Astrocyte of the hippocampus (primary cell): ENCODE data around the gene DYNC1H1.

Experiments
- DNase-seq: peaks from one replicate; pipeline ENCODE4 v3.0.0; 2011; ENCODE audit warnings: low read depth, low spot score

DYNC1H1 gene

DNA sequence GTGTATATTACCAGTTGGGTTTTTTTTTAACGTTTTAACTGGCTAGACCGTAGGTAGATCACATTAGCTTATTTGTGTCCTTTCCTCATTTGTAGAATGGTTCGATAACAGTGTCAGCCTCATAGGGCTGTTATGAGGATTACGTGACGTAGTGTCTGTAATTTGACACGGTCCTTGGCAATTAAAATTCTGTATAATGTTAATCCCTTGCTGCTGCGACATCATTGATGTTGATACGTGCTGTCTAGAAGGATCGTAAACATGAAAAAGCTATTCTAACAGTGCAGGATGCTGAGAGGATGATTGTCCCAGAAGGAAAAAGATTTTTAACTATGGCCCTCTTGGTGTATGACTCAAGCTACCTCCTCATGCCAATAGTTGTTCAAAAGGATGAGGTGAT lies 71.5 kb downstream of the DYNC1H1 start:
- no peak for DNase-seq

DNA sequence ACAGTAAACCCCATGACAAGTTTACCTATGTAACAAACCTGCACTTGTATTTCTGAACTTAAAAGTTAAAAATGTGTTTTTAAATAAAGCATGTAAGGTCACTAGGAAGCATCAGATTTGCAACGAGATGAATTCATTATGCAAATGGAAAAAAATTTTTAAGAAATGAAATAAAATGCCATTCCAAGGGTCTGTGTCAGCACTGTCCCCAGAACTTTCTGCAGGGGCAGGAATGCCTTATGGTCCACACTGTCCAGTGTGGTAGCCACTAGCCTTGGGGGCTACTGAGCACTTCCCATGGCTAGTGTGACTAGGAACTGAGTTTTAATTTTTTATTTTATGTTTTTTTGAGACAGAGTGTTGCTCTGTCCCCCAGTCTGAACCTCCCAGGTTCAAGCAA lies 73.3 kb downstream of the DYNC1H1 start:
- DNase-seq = no peak

DNA sequence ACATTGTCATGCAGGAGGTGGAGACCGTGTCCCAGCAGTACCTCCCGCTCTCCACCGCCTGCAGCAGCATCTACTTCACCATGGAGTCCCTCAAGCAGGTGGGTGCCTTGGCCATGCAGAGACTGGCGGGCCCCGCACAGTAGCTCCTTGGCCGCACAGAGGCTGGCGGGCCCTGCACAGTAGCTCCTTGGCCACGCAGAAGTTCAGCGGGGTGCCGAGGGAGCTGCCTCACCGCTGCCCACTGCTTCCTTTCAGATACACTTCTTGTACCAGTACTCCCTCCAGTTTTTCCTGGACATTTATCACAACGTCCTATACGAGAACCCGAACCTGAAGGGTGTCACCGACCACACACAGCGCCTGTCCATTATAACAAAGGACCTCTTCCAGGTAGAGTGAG lies 74.8 kb downstream of the DYNC1H1 start:
- no peak for DNase-seq

- no peak for DNase-seq
Measured at GRCh38 chr14:102040153-102040552, 75.8 kb downstream of the DYNC1H1 start.

DNA sequence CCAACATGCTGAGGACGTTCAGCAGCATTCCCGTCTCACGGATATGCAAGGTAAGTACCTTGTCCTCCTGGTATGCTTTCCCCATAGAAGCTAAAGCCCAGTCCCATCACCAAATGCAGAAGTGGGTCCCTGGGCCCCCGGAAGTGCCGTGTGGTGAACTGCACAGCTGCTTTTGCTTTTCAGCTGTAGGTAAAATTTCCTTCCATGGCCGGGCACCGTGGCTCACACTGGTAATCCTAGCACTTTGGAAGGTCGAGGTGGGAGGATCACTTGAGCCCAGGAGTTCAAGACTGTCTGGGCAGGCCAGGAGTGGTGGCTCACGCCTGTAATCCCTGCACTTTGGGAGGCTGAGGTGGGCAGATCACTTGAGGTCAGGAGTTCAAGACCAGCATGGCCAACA lies 78.3 kb downstream of the DYNC1H1 start:
- no peak for DNase-seq

DNA sequence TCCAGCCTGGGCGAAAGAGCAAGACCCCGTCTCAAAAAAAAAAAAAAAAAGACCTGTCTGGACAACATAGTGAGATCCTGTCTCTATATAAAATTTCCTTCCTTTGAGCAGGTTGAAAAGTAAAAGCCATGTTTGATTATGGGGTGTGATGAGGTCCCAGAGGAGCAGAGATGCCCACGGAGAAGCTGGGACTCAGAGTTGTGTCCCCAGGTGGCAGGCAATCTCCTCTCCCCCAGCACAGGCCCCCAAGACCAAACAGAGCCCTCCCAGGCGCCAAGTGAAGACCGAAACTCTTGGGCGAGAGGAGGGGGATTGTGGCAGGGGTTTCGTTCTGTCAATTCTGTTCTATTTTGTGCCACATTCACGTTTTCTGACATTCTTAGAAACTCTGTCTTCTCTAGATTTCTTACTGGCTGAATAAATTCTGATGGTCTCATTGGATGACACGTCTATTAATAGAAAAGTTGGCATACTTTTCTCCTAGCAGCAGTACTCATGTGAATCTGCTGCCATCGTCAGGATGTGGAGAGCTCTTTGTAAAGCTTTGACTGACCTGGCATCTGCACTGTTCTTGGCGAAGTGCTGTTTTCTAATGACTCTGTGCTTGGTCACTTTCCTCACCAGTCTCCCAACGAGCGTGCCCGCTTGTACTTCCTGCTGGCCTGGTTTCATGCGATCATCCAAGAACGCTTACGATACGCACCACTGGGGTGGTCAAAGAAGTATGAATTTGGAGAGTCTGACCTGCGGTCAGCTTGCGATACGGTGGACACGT lies 79.1 kb downstream of the DYNC1H1 start:
- DNase-seq = no peak

- no peak for DNase-seq
Measured at GRCh38 chr14:102044566-102044965, 80.2 kb downstream of the DYNC1H1 start.

- peak; percentile 85 for DNase-seq
Measured at GRCh38 chr14:102046337-102047278, 82.2 kb downstream of the DYNC1H1 start.

- DNase-seq = no peak
Measured at GRCh38 chr14:102047808-102048540, 83.6 kb downstream of the DYNC1H1 start.

- no peak for DNase-seq
Measured at GRCh38 chr14:102049258-102050025, 85.1 kb downstream of the DYNC1H1 start.

DNA sequence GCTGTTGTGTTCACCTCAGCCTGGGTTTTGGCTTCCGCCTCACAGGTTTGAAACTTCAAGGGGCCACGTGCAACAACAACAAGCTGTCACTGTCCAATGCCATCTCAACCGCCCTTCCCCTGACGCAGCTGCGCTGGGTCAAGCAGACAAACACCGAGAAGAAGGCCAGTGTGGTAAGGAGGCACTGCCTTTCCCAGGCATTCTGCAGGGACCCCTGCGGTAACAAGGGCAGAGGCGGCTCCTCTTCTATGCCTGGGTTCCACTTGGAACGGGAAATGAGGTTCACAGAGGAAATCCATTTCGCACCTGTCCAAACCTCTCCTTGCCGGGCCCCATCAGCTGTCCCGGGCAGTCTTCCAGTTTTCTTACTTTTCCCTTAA lies 85.6 kb downstream of the DYNC1H1 start:
- DNase-seq = no peak

DNA sequence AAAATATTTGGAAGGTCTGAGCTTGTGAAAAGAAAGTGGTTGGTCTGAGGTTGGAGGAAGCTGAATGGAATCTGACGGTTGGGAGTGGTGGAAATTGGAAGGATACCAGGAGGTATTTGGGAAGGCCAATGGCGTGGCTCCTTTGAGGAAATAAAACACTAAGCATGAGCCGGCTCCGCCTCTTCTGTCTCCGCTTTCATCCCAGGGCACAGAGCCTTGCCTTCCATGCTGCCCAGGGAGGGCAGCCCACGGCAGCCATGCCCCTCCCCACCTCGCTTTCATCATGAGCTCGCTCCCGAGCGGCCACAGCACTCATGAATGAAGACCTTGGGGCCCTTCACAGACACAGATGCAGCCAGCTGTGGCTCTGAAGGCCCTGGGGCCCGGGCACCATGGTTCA lies 86.3 kb downstream of the DYNC1H1 start:
- DNase-seq = peak; percentile 93

DNA sequence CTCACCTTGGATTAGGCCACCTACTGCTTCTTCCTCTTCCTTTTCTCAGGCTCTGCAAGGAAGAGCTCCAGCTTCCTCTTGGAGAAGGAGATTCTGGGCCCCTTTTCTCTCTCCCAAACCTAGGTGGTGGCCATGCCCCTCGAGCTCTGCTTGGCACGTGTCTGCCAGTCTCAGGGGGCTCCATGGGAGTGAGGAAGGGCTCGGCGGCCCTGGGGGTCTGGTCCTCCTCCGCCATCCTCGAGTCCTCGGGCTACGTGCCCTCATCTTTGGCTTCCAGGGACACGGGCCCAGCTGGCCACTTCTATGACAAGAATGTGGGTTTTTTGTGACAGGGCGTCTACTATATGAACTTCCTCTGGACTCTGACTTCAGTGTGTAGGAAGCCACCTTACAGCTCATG lies 88.1 kb downstream of the DYNC1H1 start:
- DNase-seq = no peak

DNA sequence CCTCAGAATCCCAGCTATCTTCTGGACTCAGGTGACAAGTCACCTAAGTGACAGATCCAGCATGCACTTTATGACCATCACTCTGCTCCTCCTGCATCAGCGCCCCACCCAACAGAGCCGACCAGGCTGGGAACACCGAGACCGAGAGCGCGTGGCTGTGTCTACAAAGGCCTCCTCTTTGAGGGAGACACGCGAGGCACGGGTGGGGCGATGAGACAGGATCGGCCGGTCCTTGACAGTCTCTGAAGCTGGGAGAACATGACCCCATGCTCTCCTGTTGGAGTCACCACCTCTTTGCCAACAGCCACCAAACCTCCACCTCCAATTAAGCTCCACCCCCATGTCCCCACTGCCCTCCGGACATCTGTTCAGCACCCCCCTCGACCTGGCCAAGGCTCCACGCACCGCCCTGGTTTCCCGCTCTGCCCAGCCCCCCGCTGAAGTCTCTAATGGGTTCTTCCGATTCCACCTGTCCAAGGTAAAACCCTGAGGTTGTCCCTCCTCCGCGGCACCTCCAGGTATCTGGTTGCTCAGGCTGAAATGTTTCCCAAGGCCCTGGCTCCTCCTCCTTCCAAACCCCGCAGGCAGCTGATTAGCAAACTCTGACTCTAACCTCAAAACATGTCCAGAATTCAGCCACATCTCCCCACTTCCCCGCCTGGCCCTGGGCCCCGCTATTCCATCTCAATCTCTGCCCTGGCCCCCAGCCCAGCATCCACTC lies 91.0 kb downstream of the DYNC1H1 start:
- DNase-seq = peak; percentile 93

GRCh38 chr14:102056694-102057442 lies 92.5 kb downstream of the DYNC1H1 start:
- no peak for DNase-seq

GRCh38 chr14:102057480-102058114 lies 93.2 kb downstream of the DYNC1H1 start:
- no peak for DNase-seq

DNA sequence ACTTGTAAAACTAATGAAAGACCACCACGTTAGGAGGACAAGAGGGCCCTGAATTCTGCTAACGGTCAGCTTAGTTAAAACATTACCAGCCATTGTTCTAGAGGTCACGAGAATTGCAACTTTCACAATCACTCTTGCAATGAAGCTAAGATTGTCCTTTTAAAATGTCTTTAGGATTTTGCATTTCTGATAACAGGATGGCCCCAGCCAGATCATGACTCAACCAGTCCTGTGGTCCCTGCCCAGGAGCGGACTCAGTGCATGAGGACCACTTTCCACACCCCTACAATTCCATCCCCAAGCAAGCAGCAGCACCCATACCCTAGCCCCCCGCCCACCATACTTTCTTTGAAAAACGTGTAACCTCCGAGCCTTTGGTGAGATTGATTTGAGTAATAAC lies 93.8 kb downstream of the DYNC1H1 start:
- no peak for DNase-seq

GRCh38 chr14:102058961-102059360 lies 94.6 kb downstream of the DYNC1H1 start:
- no peak for DNase-seq

GRCh38 chr14:102063109-102063807 lies 98.9 kb downstream of the DYNC1H1 start:
- peak; percentile 91 for DNase-seq
